GM15510 (cell line): Measurements from ENCODE around the gene TMEM114.

Source experiments
- POLR2A ChIP-seq: IDR thresholded peaks from 3 replicates; pipeline ENCODE4 v1.6.1; 2011; ENCODE audit warnings: borderline replicate concordance; ENCODE audit not compliant: insufficient read length; ENCODE audit errors: extremely low read depth

The TMEM114 gene

DNA sequence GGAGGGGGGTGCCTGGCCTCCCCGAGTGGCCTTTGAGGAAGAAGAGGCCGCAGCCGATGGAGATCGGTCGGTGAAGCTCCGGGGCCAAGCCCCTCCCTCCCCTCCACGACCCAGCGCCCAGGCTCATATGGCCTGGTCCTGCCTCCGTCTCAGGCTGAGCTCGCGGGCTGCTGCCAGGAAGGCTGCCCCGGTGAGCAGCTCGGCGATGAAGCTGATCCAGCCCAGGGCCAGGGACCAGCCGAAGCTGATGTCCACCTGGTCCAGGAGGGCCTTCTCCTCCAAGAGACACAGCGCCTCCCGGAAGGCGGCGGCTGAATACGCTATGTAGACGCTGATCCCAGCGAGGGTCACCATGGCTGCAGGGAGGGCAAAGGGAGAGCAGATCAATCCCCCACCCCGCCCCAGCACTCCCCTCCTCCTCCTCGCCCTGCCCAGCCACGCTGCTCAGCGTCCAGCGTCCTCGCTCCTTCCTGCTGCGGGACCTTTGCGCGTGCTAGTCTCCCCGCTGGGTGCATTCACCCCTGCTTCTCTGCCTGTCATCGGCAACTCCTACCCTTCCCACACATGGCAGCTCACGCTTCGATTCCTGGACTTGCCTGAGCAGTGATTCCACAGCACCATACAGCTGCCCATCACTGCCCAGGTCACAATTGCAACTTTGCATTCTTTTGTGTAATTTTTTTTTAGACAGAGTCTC is 20.5 kb downstream of the TMEM114 start:
- no peak for TF ChIP-seq POLR2A

DNA sequence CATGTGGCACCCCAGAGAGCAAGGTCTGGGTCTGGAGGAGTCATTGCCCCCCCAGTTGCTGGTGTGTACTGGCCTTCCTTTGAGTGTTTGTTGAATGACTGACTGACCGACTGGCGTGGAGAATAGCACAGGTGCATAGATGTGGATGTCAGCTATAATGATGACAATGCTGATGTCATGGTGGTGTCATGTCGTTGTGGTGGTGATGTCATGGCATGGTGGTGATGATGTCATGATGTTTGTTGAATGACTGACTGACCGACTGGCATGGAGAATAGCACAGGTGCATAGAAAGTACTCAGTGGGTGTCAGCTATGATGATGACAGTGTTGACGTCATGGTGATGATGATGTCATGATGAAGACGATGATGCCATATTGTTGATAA is 22.1 kb downstream of the TMEM114 start:
- TF ChIP-seq POLR2A, result no peak

DNA sequence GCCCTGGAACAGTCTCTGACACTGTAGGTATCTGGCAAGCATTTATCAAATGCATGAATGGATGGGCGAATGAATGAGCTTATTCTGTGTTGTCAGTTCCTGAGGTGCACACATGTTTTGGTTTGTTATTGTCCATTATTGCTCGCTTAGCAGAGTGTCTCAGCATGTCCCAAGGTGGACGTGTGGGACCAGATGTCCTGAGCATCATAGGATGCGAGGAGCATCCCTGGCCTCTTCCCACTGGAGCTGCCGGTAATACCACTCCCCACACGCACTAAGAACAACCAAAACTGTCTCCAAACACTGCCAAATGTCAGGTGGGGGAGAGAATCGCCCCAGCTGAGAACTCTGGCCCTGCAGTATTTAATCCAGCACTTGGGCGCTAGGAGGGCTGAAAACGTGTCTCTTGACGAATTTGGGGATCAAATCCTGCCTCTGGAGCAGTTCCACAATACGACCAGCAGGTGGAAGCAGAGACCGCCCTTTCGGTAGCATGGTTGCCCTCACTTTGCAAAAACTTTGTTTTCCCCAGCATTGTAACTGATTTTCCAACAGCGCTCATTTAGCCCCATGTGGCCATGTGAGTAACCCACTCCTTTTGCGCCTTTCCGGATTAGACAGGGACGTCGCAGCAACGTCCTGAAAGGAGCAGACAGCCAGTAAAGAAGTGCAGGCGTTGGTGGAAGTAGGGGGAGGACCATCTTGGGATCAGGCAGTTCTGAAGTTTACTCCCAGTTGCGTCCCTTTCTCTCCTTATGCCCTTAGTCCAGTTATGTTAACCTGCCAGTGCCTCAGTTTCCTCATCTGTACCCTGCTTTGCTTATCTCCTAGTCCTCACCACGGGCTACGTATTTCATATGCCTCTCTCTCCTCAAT is 22.7 kb downstream of the TMEM114 start:
- TF ChIP-seq POLR2A, result no peak

- no peak for TF ChIP-seq POLR2A
Observed at GRCh38 chr16:8565498-8565897, 24.8 kb downstream of the TMEM114 start.

GRCh38 chr16:8564934-8565345 is 25.4 kb downstream of the TMEM114 start:
- TF ChIP-seq POLR2A, result no peak

- no peak for TF ChIP-seq POLR2A
Observed at GRCh38 chr16:8561496-8561895, 28.8 kb downstream of the TMEM114 start.

DNA sequence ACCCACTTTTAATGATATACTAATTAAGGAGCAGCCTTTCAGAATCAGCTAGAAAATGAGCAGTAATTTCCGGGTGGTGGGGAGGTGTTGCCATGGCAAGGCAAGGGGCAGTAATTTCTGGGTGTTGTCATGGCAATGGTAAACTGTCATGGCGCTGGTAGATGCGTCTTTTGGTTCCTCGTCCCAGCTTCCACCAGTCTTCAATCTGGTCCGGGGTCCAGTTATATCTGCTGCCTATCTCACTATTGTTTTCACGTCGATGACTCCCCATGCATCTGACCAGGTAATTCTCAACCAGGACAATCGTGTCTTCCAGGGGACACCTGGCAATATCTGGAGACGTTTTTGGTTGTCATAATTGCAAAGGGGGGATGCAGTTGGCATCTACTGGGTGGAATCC is 34.9 kb downstream of the TMEM114 start:
- no peak for TF ChIP-seq POLR2A

DNA sequence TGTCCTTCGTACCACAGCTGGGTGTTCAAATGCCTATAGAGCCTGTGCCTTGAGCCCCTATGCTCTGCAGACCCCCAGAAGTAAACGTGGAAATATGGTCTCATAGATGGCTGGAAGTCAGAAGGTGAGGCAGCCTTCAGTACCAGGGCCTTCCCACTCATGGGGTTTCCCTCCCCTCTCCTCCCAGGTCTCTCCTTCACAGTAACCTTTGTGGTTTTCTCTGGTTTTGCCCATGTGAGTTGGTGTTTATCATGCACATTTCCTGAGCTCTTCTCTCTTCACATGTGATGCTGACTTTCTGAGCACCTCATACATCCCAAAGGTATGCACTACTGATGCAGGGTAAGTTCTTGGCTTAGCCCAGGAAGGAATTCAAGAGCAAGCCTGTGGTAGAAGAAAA is 35.4 kb downstream of the TMEM114 start:
- no peak for TF ChIP-seq POLR2A

GRCh38 chr16:8554022-8554421 is 36.3 kb downstream of the TMEM114 start:
- TF ChIP-seq POLR2A, result no peak

DNA sequence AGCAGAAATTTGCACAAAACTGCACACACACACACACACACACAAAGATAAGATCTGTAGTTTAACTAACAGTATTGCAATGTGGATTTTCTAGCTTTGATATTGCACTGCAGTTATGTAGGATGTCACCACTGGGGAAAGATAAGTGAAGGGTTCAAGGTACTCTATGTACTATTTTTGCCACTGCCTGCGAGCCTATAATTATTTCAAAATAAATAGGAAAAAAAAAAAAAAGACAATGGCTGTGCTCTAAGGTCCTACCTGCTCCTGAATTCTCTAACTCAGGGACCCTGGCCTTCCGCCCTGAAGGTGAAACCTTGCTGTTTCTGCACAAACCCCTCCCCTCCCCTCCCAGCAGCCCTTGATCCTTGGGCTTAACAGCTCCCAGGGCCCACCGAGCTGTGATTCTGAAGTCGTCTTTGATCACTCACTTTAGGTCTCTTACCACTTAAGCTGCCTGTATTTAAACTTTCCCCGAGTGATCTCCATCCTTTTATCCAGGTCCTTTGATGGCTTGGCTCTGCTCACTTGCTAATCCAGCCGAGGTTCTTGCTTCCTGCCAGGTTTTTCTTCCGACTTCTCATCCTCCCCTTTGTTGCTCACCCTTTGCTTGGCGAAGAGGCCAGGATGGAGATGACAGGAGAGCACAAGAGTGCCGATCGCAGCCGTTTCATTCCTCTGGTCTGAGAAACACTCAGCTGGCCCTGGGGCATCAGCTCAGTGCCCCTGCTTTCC is 37.7 kb downstream of the TMEM114 start:
- TF ChIP-seq POLR2A, result no peak

DNA sequence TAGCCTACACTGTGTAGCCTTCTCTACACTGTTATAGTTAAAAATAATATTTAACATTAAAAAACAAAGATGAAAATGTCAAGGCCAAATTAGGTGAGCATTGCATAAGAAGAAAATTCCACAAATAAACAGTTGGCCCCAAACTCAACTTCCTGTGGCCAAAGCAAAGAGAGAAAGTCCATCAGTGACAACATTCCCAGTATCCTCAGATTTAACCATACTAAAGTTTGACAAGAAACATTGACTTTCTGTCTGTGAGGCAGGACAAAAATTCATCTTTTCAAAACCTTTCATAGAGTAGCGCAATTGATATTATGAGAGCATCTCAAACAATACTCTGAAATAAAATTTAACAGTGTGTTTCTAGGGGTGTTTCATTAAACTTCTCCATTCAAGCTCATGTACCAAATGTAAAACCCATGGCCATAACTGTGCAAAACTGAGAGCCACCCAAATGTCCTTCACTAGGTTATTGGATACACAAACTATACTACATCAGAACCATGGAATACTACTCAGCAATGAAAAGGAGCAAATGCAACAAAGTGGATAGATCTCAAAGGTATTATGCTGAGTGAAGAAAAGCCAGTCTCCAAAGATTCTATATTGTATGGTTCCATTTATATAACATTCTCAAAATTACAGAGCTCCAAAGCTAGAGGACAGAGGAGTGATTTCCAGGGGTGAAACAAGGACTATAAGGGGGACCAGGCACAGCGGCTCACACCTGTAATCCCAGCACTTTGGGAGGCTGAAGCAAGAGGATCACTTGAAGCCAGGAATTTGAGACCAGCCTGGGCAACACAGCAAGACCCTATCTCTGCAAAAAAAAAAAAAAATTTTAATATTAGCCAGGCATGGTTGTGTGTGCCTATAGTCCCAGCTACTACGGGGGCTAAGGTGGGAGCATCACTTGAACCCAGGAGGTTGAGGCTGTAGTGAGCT is 38.7 kb downstream of the TMEM114 start:
- no peak for TF ChIP-seq POLR2A

DNA sequence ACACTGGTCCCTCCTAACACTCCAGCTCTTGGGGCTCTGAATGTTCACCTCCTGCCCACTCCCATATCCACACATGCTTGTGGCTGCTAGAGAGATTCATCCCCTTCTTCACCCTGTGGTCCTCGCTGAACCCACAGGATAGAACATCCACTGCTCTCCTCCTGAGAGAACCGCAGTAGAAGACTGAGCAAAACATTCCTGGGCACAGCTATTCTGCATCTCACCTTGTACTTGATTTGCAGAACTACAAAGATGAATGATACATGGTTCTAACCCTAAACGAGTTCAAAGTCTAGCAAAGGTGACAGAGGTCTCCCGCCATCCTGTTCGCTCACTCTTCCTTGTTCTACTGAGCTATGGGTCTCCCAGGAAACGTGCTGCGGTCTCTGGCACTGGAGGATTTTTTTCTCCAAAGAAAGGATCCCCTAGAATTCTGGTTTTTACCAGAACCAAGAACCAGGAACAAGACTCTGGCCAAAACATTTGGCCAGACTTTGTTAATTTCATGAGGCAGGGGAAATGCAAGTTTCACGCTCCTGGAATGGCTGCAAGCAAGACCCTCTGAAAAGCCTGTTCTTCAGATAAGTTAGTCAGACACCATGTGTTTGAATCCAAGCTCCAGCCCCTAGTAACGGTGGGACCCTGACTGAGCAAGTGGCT is 39.5 kb downstream of the TMEM114 start:
- TF ChIP-seq POLR2A, result no peak

DNA sequence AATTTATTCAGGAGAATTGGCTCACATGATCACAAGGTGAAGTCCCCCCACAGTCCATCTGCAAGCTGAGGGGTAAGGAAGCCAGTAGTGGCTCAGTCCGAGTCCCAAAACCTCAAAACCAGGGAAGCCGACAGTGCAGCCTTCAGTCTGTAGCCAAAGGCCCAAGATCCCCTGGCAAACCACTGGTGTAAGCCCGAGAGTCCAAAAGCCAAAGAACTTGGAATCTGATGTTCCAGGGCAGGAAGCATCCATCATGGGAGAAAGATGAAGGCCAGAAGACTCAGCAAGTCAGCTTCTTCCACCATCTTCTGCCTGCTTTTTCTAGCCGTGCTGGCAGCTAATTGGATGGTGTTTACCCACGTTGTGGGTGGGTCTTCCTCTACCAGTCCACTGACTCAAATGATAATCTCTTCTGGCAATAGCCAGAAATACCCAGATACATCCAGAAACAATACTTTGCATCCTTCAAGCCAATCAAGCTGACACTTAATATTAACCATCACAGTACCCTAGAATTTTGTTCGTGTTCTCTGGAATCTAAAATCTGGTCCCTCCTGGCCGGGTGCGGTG is 40.4 kb downstream of the TMEM114 start:
- no peak for TF ChIP-seq POLR2A

GRCh38 chr16:8548166-8548565 is 42.1 kb downstream of the TMEM114 start:
- no peak for TF ChIP-seq POLR2A

- no peak for TF ChIP-seq POLR2A
Observed at GRCh38 chr16:8547762-8548161, 42.5 kb downstream of the TMEM114 start.
